HepG2 (cell line): ENCODE measurements around the gene CLTA. TPM values are rescaled to one million over a fixed set of nuclear protein-coding genes. Genes with fewer than 3 reads are reported as not detected.

Experiments
- ATAC-seq: fragments of 200-7000 bp; cut with Tn5 transposase; 3 replicates; pipeline ENCODE4 v1.9.1; 2020; ENCODE audit warnings: mild to moderate bottlenecking, moderate library complexity
- BruUV-seq: library from RNA; stranded (reverse); fragments of 400-500 nt; replicated peaks from 2 replicates; lab custom pipeline; 2021; lab: Mats Ljungman, UMichigan
- CTCF ChIA-PET: fragments of 300-600 bp; formaldehyde crosslinking; extraction: SDS; loops from one replicate; lab custom pipeline; 2021; ENCODE audit warnings: low total read pairs, inconsistent platforms, low intra/inter-chr PET ratio; lab: Yijun Ruan, JAX
- POLR2A ChIA-PET: fragments of 350-600 bp; sonication (Branson Sonifier 250); formaldehyde crosslinking; loops from one replicate; lab custom pipeline; 2020; ENCODE audit warnings: antibody characterized with exemption, inconsistent platforms; lab: Yijun Ruan, JAX
- DNase-seq: peaks from one replicate; pipeline ENCODE4 v3.0.0-alpha.2; 2015; ENCODE audit warnings: low spot score
- FAIRE-seq: peaks from 3 replicates; lab custom pipeline; 2011; peaks lifted over from hg19 to GRCh38; lab: Jason Lieb, UNC
- H2AFZ ChIP-seq: one replicate; pipeline ENCODE4 v1.6.1; 2011; ENCODE audit warnings: low read length, inconsistent platforms
- H3K27ac ChIP-seq: fragments of 300-600 bp; 3 replicates; pipeline ENCODE4 v1.8.0; 2011; ENCODE audit warnings: mixed run types, mild to moderate bottlenecking, mixed read lengths, low read length, inconsistent platforms; ENCODE audit not compliant: insufficient read depth; ENCODE audit errors: extremely low read length
- H3K27me3 ChIP-seq, 2 experiments: fragments of 200-600 bp in 1 of 2; 2 replicates in 1 of 2; 3 replicates in 1 of 2; pipeline versions ENCODE4 v1.6.0 to v1.8.0; 2011; ENCODE audit warnings: low read length in 2 of 2, mild to moderate bottlenecking in 2 of 2, moderate library complexity in 2 of 2, inconsistent platforms in 1 of 2; ENCODE audit not compliant: insufficient read depth in 2 of 2, control insufficient read depth in 1 of 2
- H3K36me3 ChIP-seq, 2 experiments: fragments of 200-600 bp in 1 of 2; replicated peaks in 1 of 2; 2 replicates in 1 of 2; 3 replicates in 1 of 2; pipeline versions ENCODE4 v1.5.1 to v1.8.0; 2011; ENCODE audit warnings: low read length in 2 of 2, inconsistent platforms in 1 of 2; ENCODE audit not compliant: insufficient read depth in 2 of 2, control insufficient read depth in 1 of 2
- H3K4me1 ChIP-seq: 2 replicates; pipeline ENCODE4 v1.5.1; 2012; ENCODE audit warnings: low read length, inconsistent platforms; ENCODE audit not compliant: insufficient read depth
- H3K4me2 ChIP-seq: 2 replicates; pipeline ENCODE4 v1.6.0; 2011; ENCODE audit warnings: low read depth, low read length, inconsistent platforms
- H3K4me3 ChIP-seq, 3 experiments: fragments of 200-600 bp in 1 of 3; sonication (generic), shearing (Covaris generic) in 1 of 3; replicated peaks in 1 of 3; 2 replicates each; pipeline ENCODE4 v1.5.1; 2011 to 2016; ENCODE audit warnings: low read length in 3 of 3, inconsistent platforms in 2 of 3, low read depth in 2 of 3, mild to moderate bottlenecking in 2 of 3, control low read depth in 1 of 3, mixed read lengths in 1 of 3; ENCODE audit not compliant: insufficient read depth in 1 of 3
- H3K79me2 ChIP-seq: one replicate; pipeline ENCODE4 v1.6.1; 2011; ENCODE audit warnings: low read length, inconsistent platforms; ENCODE audit not compliant: insufficient read depth
- H3K9ac ChIP-seq: 2 replicates; pipeline ENCODE4 v1.6.0; 2011; ENCODE audit warnings: mild to moderate bottlenecking, low read depth, low read length, inconsistent platforms; ENCODE audit not compliant: insufficient read depth
- H3K9me3 ChIP-seq: 2 replicates; pipeline ENCODE4 v1.5.1; 2012; ENCODE audit warnings: mild to moderate bottlenecking, low read length
- H4K20me1 ChIP-seq: 2 replicates; pipeline ENCODE4 v1.6.0; 2011; ENCODE audit warnings: inconsistent platforms, mild to moderate bottlenecking, low read length, moderate library complexity; ENCODE audit not compliant: insufficient read depth
- CEBPB ChIP-seq: IDR thresholded peaks from 2 replicates; pipeline ENCODE4 v1.6.1; 2011; ENCODE audit warnings: low read depth, low read length, improper control_type of control experiment, borderline replicate concordance
- DMTF1 ChIP-seq: sonication (generic); formaldehyde crosslinking; IDR thresholded peaks from 2 replicates; pipeline ENCODE4 v1.4.0; 2020; ENCODE audit warnings: mild to moderate bottlenecking, missing genetic modification reagents
- DZIP1 ChIP-seq: sonication (generic); formaldehyde crosslinking; IDR thresholded peaks from 2 replicates; pipeline ENCODE4 v1.5.0; 2020; ENCODE audit warnings: mild to moderate bottlenecking, missing genetic modification reagents
- E2F2 ChIP-seq: sonication (generic); formaldehyde crosslinking; IDR thresholded peaks from 2 replicates; pipeline ENCODE4 v1.4.0; 2020; ENCODE audit warnings: missing genetic modification reagents, borderline replicate concordance
- HMGXB4 ChIP-seq, 2 experiments: sonication (generic) in 1 of 2; formaldehyde crosslinking in 1 of 2; IDR thresholded peaks; 2 replicates each; pipeline versions ENCODE4 v1.4.0 to v1.6.1; 2018 to 2020; ENCODE audit warnings: missing genetic modification reagents in 2 of 2, borderline replicate concordance in 1 of 2, low read depth in 1 of 2, mild to moderate bottlenecking in 1 of 2, missing biosample characterization in 1 of 2
- HOXD1 ChIP-seq: sonication (generic); formaldehyde crosslinking; IDR thresholded peaks from 2 replicates; pipeline ENCODE4 v1.5.0; 2020; ENCODE audit warnings: missing genetic modification reagents
- NFE2L2 ChIP-seq: fragments of 150-350 bp; IDR thresholded peaks from 2 replicates; pipeline ENCODE4 v1.6.1; 2014; ENCODE audit warnings: low read length
- PAX8 ChIP-seq: sonication (generic); formaldehyde crosslinking; IDR thresholded peaks from 2 replicates; pipeline ENCODE4 v1.8.0; 2022; ENCODE audit warnings: mild to moderate bottlenecking, missing genetic modification reagents, borderline replicate concordance
- PPARG ChIP-seq: conservative IDR thresholded peaks from 2 replicates; pipeline ENCODE4 v1.6.1; 2016; ENCODE audit warnings: missing biosample characterization, missing genetic modification reagents
- ZNF326 ChIP-seq: sonication (generic); formaldehyde crosslinking; IDR thresholded peaks from 2 replicates; pipeline ENCODE4 v1.4.0; 2020; ENCODE audit warnings: missing genetic modification reagents, borderline replicate concordance
- ZNF512 ChIP-seq: sonication (generic); formaldehyde crosslinking; IDR thresholded peaks from 2 replicates; pipeline ENCODE4 v1.4.0; 2020; ENCODE audit warnings: mild to moderate bottlenecking, missing genetic modification reagents
- ZNF564 ChIP-seq: sonication (generic); formaldehyde crosslinking; IDR thresholded peaks from 2 replicates; pipeline ENCODE4 v1.8.1; 2023; ENCODE audit warnings: mild to moderate bottlenecking, missing genetic modification reagents
- ZNF639 ChIP-seq: conservative IDR thresholded peaks from 2 replicates; pipeline ENCODE4 v1.6.1; 2018; ENCODE audit warnings: missing genetic modification reagents
- WGBS: methylation state at CpG from one replicate; pipeline ENCODE4 v1.1.6; 2017; ENCODE audit warnings: low lambda C conversion rate; 5-methylcytosine and 5-hydroxymethylcytosine counted together
- in situ Hi-C: cut with HindIII; loops from 2 replicates; pipeline ENCODE4 v1.10.0; 2017; ENCODE audit warnings: low pct_unique_long_range_greater_than_20kb; ENCODE audit not compliant: extremely low pct_ligation_motif_present
- intact Hi-C: fragments of 100-400 bp; cut with micrococcal nuclease; formaldehyde crosslinking; loops from one replicate; pipeline ENCODE4 v1.10.0; 2022; ENCODE audit not compliant: unreplicated experiment
- polyA plus RNA-seq, 8 experiments: library from polyadenylated mRNA; depleted of rRNA in 3 of 8; stranded (reverse) in 7 of 8; unstranded in 1 of 8; fragments of >200 nt; fragmentation: Illumina TruSeq in 4 of 8; extraction: Trizol in 4 of 8; gene quantifications; 2 replicates each; pipeline versions ENCODE4 v1.2.1 to v1.2.3, GENCODE V29; 2011 to 2016; ENCODE audit warnings: low read depth in 4 of 8, missing spikeins in 1 of 8, mixed read lengths in 1 of 8; ENCODE audit not compliant: insufficient read depth in 1 of 8
- total RNA-seq, 5 experiments: library from RNA; depleted of rRNA; stranded (reverse); fragments of >200 nt; fragmentation: Illumina TruSeq; extraction: Trizol; gene quantifications; 2 replicates each; pipeline ENCODE4 v1.2.3, GENCODE V29; 2016; ENCODE audit warnings: low read depth in 1 of 5

Gene CLTA
- total and polyA plus RNA-seq, 2 of the 13 experiments (the other 11 are each of a cell fraction or from before 2014, with no cell fraction given), result 143 to 222 TPM

- ATAC-seq (no peak), FAIRE-seq (no peak), DNase-seq (no peak)
- Histone ChIP-seq H3K79me2 (peaks cover 22% of the 10 kb centered on the region), H3K4me2 (no peak overlapping the region), H3K4me3 (no peak overlapping the region), H4K20me1 (peaks cover 11% of the 10 kb centered on the region), H3K27me3 (no peaks in the 10 kb centered on the region; a peak in 1 of 5 replicates), H3K27ac (no peak overlapping the region), H3K4me1 (peaks cover 20% of the 10 kb centered on the region), H3K9ac (no peak overlapping the region), H3K36me3 (no peaks in the 10 kb centered on the region), H2AFZ (no peak overlapping the region), H3K9me3 (no peaks in the 10 kb centered on the region)
- ChIA-PET POLR2A (no interaction called here), CTCF (no interaction called here)
- WGBS, result 77% methylated on average over 5 of the region's 5 CpGs
- in situ Hi-C loops, result no loop called here
- BruUV-seq, result no TSS peak
- intact Hi-C loops, result no loop called here
- TF ChIP-seq E2F2, result no peak
- TF ChIP-seq DZIP1, result no peak
- no peak for TF ChIP-seq NFE2L2
- TF ChIP-seq PAX8, result no peak
- TF ChIP-seq HOXD1 (CRISPR knock-in tag), result no peak
- TF ChIP-seq ZNF564 (CRISPR knock-in tag), result no peak
- no peak for TF ChIP-seq ZNF326 (CRISPR knock-in tag)
- no peak for TF ChIP-seq ZNF512 (CRISPR knock-in tag)
- TF ChIP-seq HMGXB4 (CRISPR knock-in tag; IDR thresholded peaks at IDR 0.05; ENCODE audit: borderline replicate concordance in 1 of 2, low read depth in 1 of 2), result no peak
- TF ChIP-seq ZNF639 (CRISPR knock-in tag), result no peak
- no peak for TF ChIP-seq CEBPB
- no peak for TF ChIP-seq PPARG (CRISPR knock-in tag)
- TF ChIP-seq DMTF1 (CRISPR knock-in tag), result no peak
Measured at GRCh38 chr9:36188212-36188611, 2.5 kb upstream of the CLTA start.
